ENCODE measurements around the gene PHC2.

DNA sequence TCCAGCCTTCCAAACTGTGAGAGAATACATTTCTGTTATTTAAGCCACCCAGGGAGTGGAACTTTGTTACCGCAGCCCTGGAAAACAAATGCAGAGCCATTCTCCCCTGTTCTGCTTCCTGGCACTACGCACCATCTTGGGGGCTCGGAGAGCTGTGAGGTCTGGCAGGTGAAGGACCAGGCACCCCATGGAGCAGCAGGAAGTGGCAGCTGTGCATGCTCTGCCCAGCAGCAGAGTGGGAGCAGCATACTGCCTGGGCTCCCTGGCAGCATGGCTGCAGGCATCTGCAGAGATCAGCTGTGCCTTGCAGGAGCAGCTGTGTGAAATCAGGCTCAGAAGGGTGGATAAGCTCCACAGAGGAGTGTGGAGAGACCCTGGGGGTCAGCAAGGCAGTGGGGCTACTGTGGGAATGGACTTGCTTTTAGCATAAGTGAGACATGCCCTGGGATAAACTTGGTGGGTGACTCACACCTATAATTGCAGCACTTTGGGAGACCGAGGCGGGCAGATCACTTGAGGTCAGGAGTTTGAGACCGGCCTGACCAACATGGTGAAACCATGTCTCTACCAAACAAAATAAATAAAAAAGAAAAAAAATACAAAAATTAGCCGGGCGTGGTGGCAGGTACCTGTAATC lies 23.9 kb upstream of the PHC2 start:
- TF ChIP-seq, protein P1, sequence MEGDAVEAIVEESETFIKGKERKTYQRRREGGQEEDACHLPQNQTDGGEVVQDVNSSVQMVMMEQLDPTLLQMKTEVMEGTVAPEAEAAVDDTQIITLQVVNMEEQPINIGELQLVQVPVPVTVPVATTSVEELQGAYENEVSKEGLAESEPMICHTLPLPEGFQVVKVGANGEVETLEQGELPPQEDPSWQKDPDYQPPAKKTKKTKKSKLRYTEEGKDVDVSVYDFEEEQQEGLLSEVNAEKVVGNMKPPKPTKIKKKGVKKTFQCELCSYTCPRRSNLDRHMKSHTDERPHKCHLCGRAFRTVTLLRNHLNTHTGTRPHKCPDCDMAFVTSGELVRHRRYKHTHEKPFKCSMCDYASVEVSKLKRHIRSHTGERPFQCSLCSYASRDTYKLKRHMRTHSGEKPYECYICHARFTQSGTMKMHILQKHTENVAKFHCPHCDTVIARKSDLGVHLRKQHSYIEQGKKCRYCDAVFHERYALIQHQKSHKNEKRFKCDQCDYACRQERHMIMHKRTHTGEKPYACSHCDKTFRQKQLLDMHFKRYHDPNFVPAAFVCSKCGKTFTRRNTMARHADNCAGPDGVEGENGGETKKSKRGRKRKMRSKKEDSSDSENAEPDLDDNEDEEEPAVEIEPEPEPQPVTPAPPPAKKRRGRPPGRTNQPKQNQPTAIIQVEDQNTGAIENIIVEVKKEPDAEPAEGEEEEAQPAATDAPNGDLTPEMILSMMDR (IDR thresholded peaks at IDR 0.05): no peak
- TF ChIP-seq POLR2A (IDR thresholded peaks at IDR 0.05) (no peak), POLR2AphosphoS5 (IDR thresholded peaks at IDR 0.05) (no peak)
